ENCODE results near the gene HPCAL1.

- TF ChIP-seq CTCF (IDR thresholded peaks at IDR 0.05) (no peak), POLR2A (IDR thresholded peaks at IDR 0.05) (no peak)
Observed at GRCh38 chr2:10339647-10340592, 37.2 kb downstream of the HPCAL1 start.
